IPS-15b (cell line): ENCODE results near the gene GRIN2A.

Experiments used
- H3K27me3 ChIP-seq: one replicate; pipeline ENCODE4 v1.6.1; 2013; ENCODE audit warnings: low read length; ENCODE audit not compliant: control insufficient read depth, insufficient read depth
- H3K36me3 ChIP-seq: one replicate; pipeline ENCODE4 v1.6.1; 2013; ENCODE audit warnings: low read length; ENCODE audit not compliant: control insufficient read depth, insufficient read depth
- H3K4me1 ChIP-seq: one replicate; pipeline ENCODE4 v1.6.1; 2013; ENCODE audit warnings: mild to moderate bottlenecking, low read length; ENCODE audit not compliant: control insufficient read depth, insufficient read depth
- H3K4me3 ChIP-seq: one replicate; pipeline ENCODE4 v1.5.1; 2013; ENCODE audit warnings: low read depth, low read length
- H3K9ac ChIP-seq: one replicate; pipeline ENCODE4 v1.6.1; 2013; ENCODE audit warnings: low read depth, mild to moderate bottlenecking, low read length
- H3K9me3 ChIP-seq: one replicate; pipeline ENCODE4 v1.6.1; 2013; ENCODE audit warnings: mild to moderate bottlenecking, low read length; ENCODE audit not compliant: control insufficient read depth, insufficient read depth

The GRIN2A gene

GRCh38 chr16:9929313-9929712 is 252.9 kb downstream of the GRIN2A start:
- Histone ChIP-seq H3K9me3 (no peaks in the 10 kb centered on the region), H3K36me3 (no peaks in the 10 kb centered on the region), H3K27me3 (no peaks in the 10 kb centered on the region), H3K9ac (no peak overlapping the region), H3K4me1 (no peaks in the 10 kb centered on the region), H3K4me3 (no peak overlapping the region)

DNA sequence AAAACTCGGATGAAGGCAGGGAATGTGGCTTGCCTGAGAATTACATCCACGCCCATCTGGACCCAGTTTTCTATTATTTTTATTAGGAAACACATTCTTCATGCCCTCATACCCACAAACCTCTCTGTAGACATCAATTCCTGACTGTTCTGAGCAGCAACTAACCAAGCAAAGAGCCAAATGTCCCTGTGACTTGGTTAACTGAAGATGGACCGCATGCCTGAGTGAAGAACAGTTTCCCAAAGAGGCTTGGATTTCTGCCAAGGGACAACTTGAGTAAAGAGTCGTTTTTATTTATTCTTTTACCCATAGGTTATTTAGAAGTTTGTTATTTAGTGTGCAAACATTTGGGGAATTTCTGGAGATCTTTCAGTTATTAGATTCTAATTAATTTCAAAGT is 259.8 kb downstream of the GRIN2A start:
- H3K4me1 ChIP-seq: no peaks in the 10 kb centered on the region
- no peaks in the 10 kb centered on the region for H3K27me3 ChIP-seq
- no peaks in the 10 kb centered on the region for H3K9me3 ChIP-seq
- H3K4me3 ChIP-seq: no peak overlapping the region
- no peak overlapping the region for H3K9ac ChIP-seq
- no peaks in the 10 kb centered on the region for H3K36me3 ChIP-seq

GRCh38 chr16:9921997-9922396 is 260.2 kb downstream of the GRIN2A start:
- Histone ChIP-seq H3K4me3 (no peak overlapping the region), H3K9ac (no peak overlapping the region), H3K36me3 (no peaks in the 10 kb centered on the region), H3K4me1 (no peaks in the 10 kb centered on the region), H3K9me3 (no peaks in the 10 kb centered on the region), H3K27me3 (no peaks in the 10 kb centered on the region)

DNA sequence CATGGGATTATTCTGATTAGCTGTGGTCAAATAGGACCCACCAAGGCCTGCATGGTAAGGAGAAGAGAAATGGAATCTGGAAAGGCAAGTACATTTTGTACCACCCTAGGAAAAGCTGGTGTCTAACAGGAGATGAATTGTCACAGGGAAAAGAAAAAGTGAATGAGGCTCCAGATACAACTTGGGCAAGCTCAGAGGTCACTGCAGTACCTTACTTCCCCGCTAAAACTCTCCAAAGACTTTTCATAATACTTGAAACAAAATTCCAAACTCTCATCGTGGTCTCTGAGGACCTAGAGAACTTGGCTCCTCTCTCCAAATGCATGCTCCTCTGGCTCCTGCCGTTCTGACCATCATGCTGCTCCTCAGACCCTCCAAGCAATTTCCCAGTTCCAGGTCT is 262.8 kb downstream of the GRIN2A start:
- Histone ChIP-seq H3K4me1 (no peaks in the 10 kb centered on the region), H3K9me3 (no peaks in the 10 kb centered on the region), H3K4me3 (no peak overlapping the region), H3K27me3 (no peaks in the 10 kb centered on the region), H3K36me3 (no peaks in the 10 kb centered on the region), H3K9ac (no peak overlapping the region)

DNA sequence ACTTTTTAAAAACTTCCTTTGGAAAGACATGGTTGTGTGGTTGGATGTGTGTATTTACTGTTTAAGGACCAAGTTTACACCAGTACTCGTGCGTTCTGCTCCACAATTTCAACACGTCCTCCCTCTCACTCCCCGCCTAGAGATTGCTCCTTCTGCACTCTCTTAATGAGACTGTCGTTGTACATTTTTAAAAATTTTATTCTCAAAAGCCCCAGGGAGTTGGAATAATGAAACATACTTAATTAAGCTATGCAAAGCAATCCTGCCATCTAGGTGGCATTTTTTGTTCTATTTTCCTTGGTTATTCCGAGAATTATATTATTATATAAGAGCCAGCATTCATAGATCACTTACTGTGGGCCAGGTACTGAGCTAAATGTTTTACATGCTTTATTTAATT is 264.5 kb downstream of the GRIN2A start:
- no peaks in the 10 kb centered on the region for H3K9me3 ChIP-seq
- H3K36me3 ChIP-seq: no peaks in the 10 kb centered on the region
- H3K9ac ChIP-seq: no peak overlapping the region
- no peaks in the 10 kb centered on the region for H3K4me1 ChIP-seq
- no peaks in the 10 kb centered on the region for H3K27me3 ChIP-seq
- no peak overlapping the region for H3K4me3 ChIP-seq

- Histone ChIP-seq H3K4me1 (no peaks in the 10 kb centered on the region), H3K9me3 (no peaks in the 10 kb centered on the region), H3K4me3 (no peak overlapping the region), H3K36me3 (no peaks in the 10 kb centered on the region), H3K27me3 (no peaks in the 10 kb centered on the region), H3K9ac (no peak overlapping the region)
These were observed 268.5 kb downstream of the GRIN2A start for GRCh38 chr16:9913604-9914326.

- Histone ChIP-seq H3K4me3 (no peak overlapping the region), H3K4me1 (no peaks in the 10 kb centered on the region), H3K9ac (no peak overlapping the region), H3K9me3 (no peaks in the 10 kb centered on the region), H3K27me3 (no peaks in the 10 kb centered on the region), H3K36me3 (no peaks in the 10 kb centered on the region)
These were observed 270.2 kb downstream of the GRIN2A start for GRCh38 chr16:9911989-9912388.

DNA sequence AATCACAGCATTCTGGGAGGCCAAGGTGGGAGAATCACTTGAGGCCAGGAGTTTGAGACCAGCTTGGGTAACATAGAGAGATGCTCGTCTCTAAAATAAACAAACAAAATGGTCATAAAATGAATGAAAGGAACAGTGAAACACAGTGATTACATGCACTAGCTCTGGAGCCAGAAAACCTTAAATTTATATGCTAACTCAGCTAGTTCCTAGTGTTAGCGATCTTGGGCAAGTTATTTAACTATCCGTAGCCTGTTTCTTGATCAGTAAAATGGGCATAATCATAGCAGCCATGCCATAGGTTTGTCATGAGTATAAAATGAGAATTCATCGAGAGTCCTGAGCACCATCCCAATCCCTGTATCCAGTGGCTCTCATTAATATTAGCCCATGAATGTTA is 271.0 kb downstream of the GRIN2A start:
- Histone ChIP-seq H3K27me3 (no peaks in the 10 kb centered on the region), H3K36me3 (no peaks in the 10 kb centered on the region), H3K4me1 (no peaks in the 10 kb centered on the region), H3K4me3 (no peak overlapping the region), H3K9me3 (no peaks in the 10 kb centered on the region), H3K9ac (no peak overlapping the region)

- H3K36me3 ChIP-seq: no peaks in the 10 kb centered on the region
- H3K4me3 ChIP-seq: no peak overlapping the region
- H3K9me3 ChIP-seq: no peaks in the 10 kb centered on the region
These were observed 273.0 kb downstream of the GRIN2A start for GRCh38 chr16:9909072-9909825.

GRCh38 chr16:9908613-9909012 is 273.6 kb downstream of the GRIN2A start:
- no peaks in the 10 kb centered on the region for H3K4me1 ChIP-seq
- no peaks in the 10 kb centered on the region for H3K36me3 ChIP-seq
- no peaks in the 10 kb centered on the region for H3K9me3 ChIP-seq
- no peak overlapping the region for H3K9ac ChIP-seq
- H3K4me3 ChIP-seq: no peak overlapping the region
- no peaks in the 10 kb centered on the region for H3K27me3 ChIP-seq

More at GRCh38 chr16:9909072-9909825, 273.0 kb downstream of the GRIN2A start:
- Histone ChIP-seq H3K9ac (no peak overlapping the region), H3K27me3 (no peaks in the 10 kb centered on the region), H3K4me1 (no peaks in the 10 kb centered on the region)

- H3K36me3 ChIP-seq: no peaks in the 10 kb centered on the region
- H3K4me1 ChIP-seq: no peaks in the 10 kb centered on the region
- H3K27me3 ChIP-seq: no peaks in the 10 kb centered on the region
- no peak overlapping the region for H3K9ac ChIP-seq
- H3K4me3 ChIP-seq: no peak overlapping the region
- no peaks in the 10 kb centered on the region for H3K9me3 ChIP-seq
These were observed 274.5 kb downstream of the GRIN2A start for GRCh38 chr16:9907752-9908151.

DNA sequence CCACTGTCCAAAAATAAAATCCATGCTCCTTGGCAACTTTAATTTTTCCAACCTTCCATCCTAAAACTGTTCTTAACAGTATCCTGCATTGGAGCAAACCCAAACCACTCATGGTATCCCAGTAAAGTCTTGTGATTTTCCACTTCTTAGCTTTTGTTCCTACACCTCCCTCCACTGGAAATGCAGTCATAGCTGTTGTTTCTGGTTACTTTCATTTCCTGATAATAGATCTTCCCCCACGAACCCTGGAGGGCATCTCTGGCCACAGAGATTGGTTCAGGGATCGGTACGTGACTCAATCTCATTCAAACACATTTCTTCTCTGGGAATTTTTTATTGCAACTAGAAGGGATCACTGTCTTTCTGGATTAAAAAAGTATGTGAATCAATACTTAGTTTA is 276.0 kb downstream of the GRIN2A start:
- no peaks in the 10 kb centered on the region for H3K4me1 ChIP-seq
- H3K36me3 ChIP-seq: no peaks in the 10 kb centered on the region
- no peaks in the 10 kb centered on the region for H3K27me3 ChIP-seq
- H3K9me3 ChIP-seq: no peaks in the 10 kb centered on the region
- H3K9ac ChIP-seq: no peak overlapping the region
- no peak overlapping the region for H3K4me3 ChIP-seq
